ENCODE measurements around the gene SNX25.

SNX25 gene

GRCh38 chr4:185210102-185210981 is 944 bp downstream of the SNX25 start:
- no peak for DNase-seq (ENCODE audit: low read depth, low spot score)
- peak overlapping the region; percentile 92 for H3K4me3 ChIP-seq (ENCODE audit: low read depth, low read length)
- POLR2A ChIA-PET = interaction anchor here (1.2 kb wide), 1 partner anchor 9 kb away, joined by 3 read pairs; no protein-coding TSS in a partner anchor
- CTCF ChIA-PET = interaction anchor here (1.2 kb wide), 1 partner anchor 8 kb away, joined by 4 read pairs; no protein-coding TSS in a partner anchor
- no peak for TF ChIP-seq CTCF (IDR thresholded peaks at IDR 0.05; ENCODE audit: insufficient read depth, low read length, missing control alignments)

DNA sequence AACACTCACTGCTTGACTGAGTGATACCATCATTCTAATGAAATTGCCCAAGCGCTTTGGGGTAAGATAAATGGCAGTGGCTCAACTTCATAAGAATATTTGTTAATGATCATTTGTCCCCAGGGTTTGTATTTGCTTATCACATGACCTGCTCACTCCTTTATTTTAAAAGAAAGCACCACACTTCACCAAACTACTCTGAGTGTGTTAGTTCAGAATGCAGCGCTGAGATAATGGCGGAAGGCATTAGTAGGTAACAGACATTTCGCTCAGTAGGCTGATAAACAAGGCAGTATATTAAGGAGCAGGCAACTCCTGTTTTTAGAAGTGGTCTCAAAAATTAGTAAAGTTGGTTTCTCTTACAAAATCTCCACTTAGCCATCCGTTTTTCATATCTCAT is 1.6 kb downstream of the SNX25 start:
- ChIA-PET POLR2A (no interaction called here), CTCF (no interaction called here)
- H3K4me3 ChIP-seq (ENCODE audit: low read depth, low read length) = peak overlapping the region; percentile 92
- TF ChIP-seq CTCF (IDR thresholded peaks at IDR 0.05; ENCODE audit: insufficient read depth, low read length, missing control alignments) = no peak
- DNase-seq (ENCODE audit: low read depth, low spot score) = no peak

- TF ChIP-seq CTCF (IDR thresholded peaks at IDR 0.05; ENCODE audit: insufficient read depth, low read length, missing control alignments) = no peak
- peak overlapping the region; percentile 36; the same call in 1 of the 2 replicates for H3K4me3 ChIP-seq (ENCODE audit: low read depth, low read length)
- ChIA-PET POLR2A (no interaction called here), CTCF (no interaction called here)
- DNase-seq (ENCODE audit: low read depth, low spot score) = no peak
Measured at GRCh38 chr4:185211641-185212040, 2.2 kb downstream of the SNX25 start.

DNA sequence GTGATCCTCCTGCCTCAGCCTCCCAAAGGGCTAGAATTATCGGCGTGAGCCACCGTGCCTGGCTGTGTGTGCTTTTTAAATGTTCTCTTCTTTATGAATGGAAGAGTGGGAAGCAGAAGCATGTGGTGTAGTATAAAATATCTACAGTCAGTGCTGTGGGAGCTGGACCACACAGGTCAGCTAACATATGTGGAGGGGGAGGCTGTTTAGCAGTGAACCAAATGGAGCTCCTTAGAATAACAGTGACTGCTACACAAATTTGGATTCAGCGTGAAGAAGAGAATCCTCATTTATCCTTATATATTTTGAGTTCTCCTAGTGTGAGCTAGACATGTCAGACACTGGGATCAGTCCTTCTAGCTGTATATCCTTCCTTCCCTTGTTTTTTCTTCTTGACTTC is 3.2 kb downstream of the SNX25 start:
- H3K4me3 ChIP-seq (ENCODE audit: low read depth, low read length) = no peak overlapping the region
- POLR2A ChIA-PET = interaction anchor here (0.7 to 1.2 kb wide), 2 partner anchors 9 to 23 kb away, joined by 3 read pairs; no protein-coding TSS in a partner anchor
- TF ChIP-seq CTCF (IDR thresholded peaks at IDR 0.05; ENCODE audit: insufficient read depth, low read length, missing control alignments) = no peak
- no peak for DNase-seq (ENCODE audit: low read depth, low spot score)
- CTCF ChIA-PET = interaction anchor here (0.9 to 1.0 kb wide), 2 partner anchors 9 to 15 kb away, joined by 3 to 4 read pairs; no protein-coding TSS in a partner anchor

- TF ChIP-seq CTCF (IDR thresholded peaks at IDR 0.05; ENCODE audit: insufficient read depth, low read length, missing control alignments) = no peak
- ChIA-PET POLR2A (no interaction called here), CTCF (no interaction called here)
- no peak overlapping the region for H3K4me3 ChIP-seq (ENCODE audit: low read depth, low read length)
- no peak for DNase-seq (ENCODE audit: low read depth, low spot score)
Measured at GRCh38 chr4:185213877-185214276, 4.5 kb downstream of the SNX25 start.

GRCh38 chr4:185215261-185215660 is 5.9 kb downstream of the SNX25 start:
- no peak for TF ChIP-seq CTCF (IDR thresholded peaks at IDR 0.05; ENCODE audit: insufficient read depth, low read length, missing control alignments)
- peak; percentile 42 for DNase-seq (ENCODE audit: low read depth, low spot score)
- ChIA-PET CTCF (no interaction called here), POLR2A (no interaction called here)
- no peak overlapping the region for H3K4me3 ChIP-seq (ENCODE audit: low read depth, low read length)

All from AG04449 (cell line).